ENCODE data around the gene CALML4.

The CALML4 gene

GRCh38 chr15:68151277-68151676, 53.9 kb downstream of the CALML4 start:
- TF ChIP-seq Cebpa-rat (IDR thresholded peaks at IDR 0.05): no peak
- H3K27ac ChIP-seq: no peak overlapping the region
- H3K4me3 ChIP-seq: no peak overlapping the region
- no peaks in the 10 kb centered on the region for H3K4me1 ChIP-seq
- H3K9me3 ChIP-seq: no peaks in the 10 kb centered on the region
- H3K27me3 ChIP-seq: no peaks in the 10 kb centered on the region
- H3K36me3 ChIP-seq: peaks cover 69% of the 10 kb centered on the region
- no peak overlapping the region for H3K9ac ChIP-seq
- H3K4me2 ChIP-seq: no peak overlapping the region
- peaks cover 16% of the 10 kb centered on the region for H4K20me1 ChIP-seq

- Histone ChIP-seq H3K9ac (no peak overlapping the region), H3K27me3 (no peaks in the 10 kb centered on the region), H3K36me3 (peaks cover 69% of the 10 kb centered on the region), H3K27ac (no peak overlapping the region), H3K4me2 (no peak overlapping the region), H4K20me1 (peaks cover 16% of the 10 kb centered on the region), H3K4me1 (no peaks in the 10 kb centered on the region), H3K9me3 (no peaks in the 10 kb centered on the region), H3K4me3 (no peak overlapping the region)
- TF ChIP-seq Cebpa-rat (IDR thresholded peaks at IDR 0.05): no peak
Observed at GRCh38 chr15:68150187-68150586, 54.9 kb downstream of the CALML4 start.

GRCh38 chr15:68149059-68149458, 56.1 kb downstream of the CALML4 start:
- H3K27me3 ChIP-seq: no peaks in the 10 kb centered on the region
- no peak overlapping the region for H3K4me3 ChIP-seq
- H4K20me1 ChIP-seq: peaks cover 27% of the 10 kb centered on the region
- H3K9me3 ChIP-seq: no peaks in the 10 kb centered on the region
- no peak for TF ChIP-seq Cebpa-rat (IDR thresholded peaks at IDR 0.05)
- no peak overlapping the region for H3K4me2 ChIP-seq
- H3K27ac ChIP-seq: no peak overlapping the region
- no peak overlapping the region for H3K9ac ChIP-seq
- peaks cover 72% of the 10 kb centered on the region for H3K36me3 ChIP-seq
- H3K4me1 ChIP-seq: no peaks in the 10 kb centered on the region

- H3K9ac ChIP-seq: no peak overlapping the region
- no peak overlapping the region for H3K27ac ChIP-seq
- no peaks in the 10 kb centered on the region for H3K4me1 ChIP-seq
- H3K27me3 ChIP-seq: no peaks in the 10 kb centered on the region
- no peaks in the 10 kb centered on the region for H3K9me3 ChIP-seq
- H3K4me2 ChIP-seq: no peak overlapping the region
- H3K4me3 ChIP-seq: no peak overlapping the region
- H4K20me1 ChIP-seq: peaks cover 37% of the 10 kb centered on the region
- peaks cover 69% of the 10 kb centered on the region for H3K36me3 ChIP-seq
- TF ChIP-seq Cebpa-rat (IDR thresholded peaks at IDR 0.05): no peak
Observed at GRCh38 chr15:68148039-68148438, 57.1 kb downstream of the CALML4 start.

GRCh38 chr15:68145706-68146105, 59.4 kb downstream of the CALML4 start:
- H3K27ac ChIP-seq: no peak overlapping the region
- H3K27me3 ChIP-seq: no peaks in the 10 kb centered on the region
- peaks cover 56% of the 10 kb centered on the region for H3K36me3 ChIP-seq
- H3K9me3 ChIP-seq: no peaks in the 10 kb centered on the region
- H3K4me3 ChIP-seq: no peak overlapping the region
- H4K20me1 ChIP-seq: peaks cover 52% of the 10 kb centered on the region
- H3K4me2 ChIP-seq: no peak overlapping the region
- no peaks in the 10 kb centered on the region for H3K4me1 ChIP-seq
- no peak overlapping the region for H3K9ac ChIP-seq
- TF ChIP-seq Cebpa-rat (IDR thresholded peaks at IDR 0.05): no peak

- Histone ChIP-seq H3K4me1 (no peaks in the 10 kb centered on the region), H3K36me3 (peaks cover 55% of the 10 kb centered on the region), H4K20me1 (peaks cover 67% of the 10 kb centered on the region), H3K4me3 (no peak overlapping the region), H3K27ac (no peak overlapping the region), H3K9ac (no peak overlapping the region), H3K9me3 (0 out of 2 replicates have a peak, but pooled peaks cover 3% of the 10 kb centered on the region), H3K4me2 (no peak overlapping the region), H3K27me3 (no peaks in the 10 kb centered on the region)
- TF ChIP-seq Cebpa-rat (IDR thresholded peaks at IDR 0.05): no peak
Observed at GRCh38 chr15:68143785-68144184, 61.3 kb downstream of the CALML4 start.

GRCh38 chr15:68143129-68143528, 62.0 kb downstream of the CALML4 start:
- Histone ChIP-seq H3K36me3 (peaks cover 55% of the 10 kb centered on the region), H3K9ac (no peak overlapping the region), H3K27me3 (no peaks in the 10 kb centered on the region), H4K20me1 (peaks cover 67% of the 10 kb centered on the region), H3K4me1 (no peaks in the 10 kb centered on the region), H3K4me2 (no peak overlapping the region), H3K27ac (no peak overlapping the region), H3K4me3 (no peak overlapping the region), H3K9me3 (0 out of 2 replicates have a peak, but pooled peaks cover 10% of the 10 kb centered on the region)
- TF ChIP-seq Cebpa-rat (IDR thresholded peaks at IDR 0.05): no peak
